Fibroblast of the aortic adventitia (primary cell): ENCODE measurements around the gene ZSCAN18. TPM values are rescaled to one million over a fixed set of nuclear protein-coding genes. Genes with fewer than 3 reads are reported as not detected.

ENCODE experiments used
- DNase-seq: peaks from one replicate; pipeline ENCODE4 v3.0.0-alpha.2; 2010; ENCODE audit warnings: low read depth
- H3K4me3 ChIP-seq: 2 replicates; pipeline ENCODE4 v1.5.1; 2011; ENCODE audit warnings: low read depth, mild to moderate bottlenecking, control low read depth, low read length, moderate library complexity
- CTCF ChIP-seq: IDR thresholded peaks from 2 replicates; pipeline ENCODE4 v1.5.1; 2011; ENCODE audit warnings: mild to moderate bottlenecking, low read length, control low read depth, inconsistent platforms; ENCODE audit not compliant: insufficient read depth
- total RNA-seq: library from RNA; depleted of rRNA; stranded (reverse); fragments of >200 nt; gene quantifications from 2 replicates; pipeline ENCODE4 v1.2.3, GENCODE V29; 2012; ENCODE audit warnings: low replicate concordance

The ZSCAN18 gene
- total RNA-seq, 1 donor, result 7.6 TPM

GRCh38 chr19:58044886-58045285 is 53.1 kb downstream of the ZSCAN18 start:
- TF ChIP-seq CTCF, result no peak
- DNase-seq, result no peak
- no peak overlapping the region for H3K4me3 ChIP-seq

- DNase-seq, result no peak
- no peak for TF ChIP-seq CTCF
- no peak overlapping the region for H3K4me3 ChIP-seq
These were observed 53.6 kb downstream of the ZSCAN18 start for GRCh38 chr19:58044391-58044790.

GRCh38 chr19:58042495-58043340 is 55.3 kb downstream of the ZSCAN18 start:
- TF ChIP-seq CTCF, result no peak

GRCh38 chr19:58040751-58041525 is 57.1 kb downstream of the ZSCAN18 start:
- DNase-seq, result no peak
- no peak for TF ChIP-seq CTCF
- H3K4me3 ChIP-seq, result no peak overlapping the region

More at GRCh38 chr19:58042495-58043340, 55.3 kb downstream of the ZSCAN18 start:
- DNase-seq, result no peak
- H3K4me3 ChIP-seq, result no peak overlapping the region

GRCh38 chr19:58038688-58039204 is 59.3 kb downstream of the ZSCAN18 start:
- no peak for TF ChIP-seq CTCF
- DNase-seq, result no peak
- no peak overlapping the region for H3K4me3 ChIP-seq

GRCh38 chr19:58037927-58038687 is 59.9 kb downstream of the ZSCAN18 start:
- no peak for DNase-seq
- no peak for TF ChIP-seq CTCF
- no peak overlapping the region for H3K4me3 ChIP-seq
